Left lung (tissue), 10 donors: ENCODE results near the gene DEFB119. TPM values are rescaled to one million over a fixed set of nuclear protein-coding genes. Genes with fewer than 3 reads are reported as not detected.
"Not testable (repeated sequence)": the region's sequence is repeated elsewhere in the genome, so short reads cannot be mapped to it uniquely, and the experiment has no call there.

Source experiments
- ATAC-seq: fragments of 200-7000 bp; cut with Tn5 transposase; one replicate; pipeline ENCODE4 v1.9.1; 2020; ENCODE audit warnings: moderate library complexity
- DNase-seq, 4 donors: peaks; one replicate each; pipeline ENCODE4 v3.0.0-alpha.2; 2013 to 2020
- H3K27ac ChIP-seq, 2 donors: fragments of 200-600 bp; sonication (generic) in 1 of 2; one replicate each; pipeline versions ENCODE4 v1.5.0 to v1.8.0; 2020 to 2021
- H3K27me3 ChIP-seq, 2 donors: fragments of 200-600 bp; sonication (generic) in 1 of 2; one replicate each; pipeline versions ENCODE4 v1.5.0 to v1.8.0; 2020 to 2021
- H3K36me3 ChIP-seq, 2 donors: fragments of 200-600 bp; sonication (generic) in 1 of 2; one replicate each; pipeline versions ENCODE4 v1.5.0 to v1.8.0; 2020 to 2021
- H3K4me1 ChIP-seq, 2 donors: fragments of 200-600 bp; one replicate each; pipeline ENCODE4 v1.8.0; 2021
- H3K4me3 ChIP-seq, 2 donors: fragments of 200-600 bp; sonication (generic) in 1 of 2; one replicate each; pipeline versions ENCODE4 v1.5.0 to v1.8.0; 2020 to 2021; ENCODE audit warnings: mild to moderate bottlenecking in 1 of 2
- H3K9me3 ChIP-seq, 2 donors: fragments of 200-600 bp; sonication (generic) in 1 of 2; one replicate each; pipeline versions ENCODE4 v1.5.0 to v1.8.0; 2020 to 2021
- intact Hi-C, 2 donors: fragments of 100-400 bp; cut with DNase I; formaldehyde crosslinking; loops; one replicate each; pipeline versions ENCODE4 v1.11.2 to v1.14.2; 2022
- polyA plus RNA-seq, 6 donors: library from polyadenylated mRNA; unstranded; fragments of 120-200 nt; gene quantifications; one replicate each; pipeline ENCODE4 v1.2.1, GENCODE V29; 2013; ENCODE audit not compliant: insufficient read length in 6 of 6
- total RNA-seq, 2 donors: library from RNA; stranded (reverse); fragmentation: NEBNext Ultra II Directional; extraction: Animal tissue kit (Norgen Biotek cat#: 25700); gene quantifications; one replicate each; pipeline ENCODE4 v1.2.1, GENCODE V29; 2021
- TF ChIP-seq, protein P1 (sequence below), 2 donors: fragments of 200-600 bp; sonication (generic) in 1 of 2; IDR thresholded peaks; one replicate each; pipeline versions ENCODE4 v1.5.0 to v1.8.0; 2021; ENCODE audit warnings: antibody characterized with exemption in 2 of 2
- donor health status: DM: no; HTN: yes; CAD: no.
- donor health status: DM: no; HTN: no; CAD: no.

Gene DEFB119
- total and polyA plus RNA-seq, 8 donors: not detected

GRCh38 chr20:31394900-31395299 is 4.5 kb upstream of the DEFB119 start:
- Histone ChIP-seq H3K27ac (no peak overlapping the region), H3K36me3 (no peaks in the 10 kb centered on the region), H3K27me3 (peaks cover 0 to 6% of the 10 kb centered on the region in 2 donors), H3K4me3 (no peak overlapping the region), H3K4me1 (no peaks in the 10 kb centered on the region), H3K9me3 (no peaks in the 10 kb centered on the region)
- no peak for DNase-seq
- intact Hi-C loops: no loop called here
- ATAC-seq: no peak
- TF ChIP-seq, protein P1, sequence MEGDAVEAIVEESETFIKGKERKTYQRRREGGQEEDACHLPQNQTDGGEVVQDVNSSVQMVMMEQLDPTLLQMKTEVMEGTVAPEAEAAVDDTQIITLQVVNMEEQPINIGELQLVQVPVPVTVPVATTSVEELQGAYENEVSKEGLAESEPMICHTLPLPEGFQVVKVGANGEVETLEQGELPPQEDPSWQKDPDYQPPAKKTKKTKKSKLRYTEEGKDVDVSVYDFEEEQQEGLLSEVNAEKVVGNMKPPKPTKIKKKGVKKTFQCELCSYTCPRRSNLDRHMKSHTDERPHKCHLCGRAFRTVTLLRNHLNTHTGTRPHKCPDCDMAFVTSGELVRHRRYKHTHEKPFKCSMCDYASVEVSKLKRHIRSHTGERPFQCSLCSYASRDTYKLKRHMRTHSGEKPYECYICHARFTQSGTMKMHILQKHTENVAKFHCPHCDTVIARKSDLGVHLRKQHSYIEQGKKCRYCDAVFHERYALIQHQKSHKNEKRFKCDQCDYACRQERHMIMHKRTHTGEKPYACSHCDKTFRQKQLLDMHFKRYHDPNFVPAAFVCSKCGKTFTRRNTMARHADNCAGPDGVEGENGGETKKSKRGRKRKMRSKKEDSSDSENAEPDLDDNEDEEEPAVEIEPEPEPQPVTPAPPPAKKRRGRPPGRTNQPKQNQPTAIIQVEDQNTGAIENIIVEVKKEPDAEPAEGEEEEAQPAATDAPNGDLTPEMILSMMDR (IDR thresholded peaks at IDR 0.05): no peak

DNA sequence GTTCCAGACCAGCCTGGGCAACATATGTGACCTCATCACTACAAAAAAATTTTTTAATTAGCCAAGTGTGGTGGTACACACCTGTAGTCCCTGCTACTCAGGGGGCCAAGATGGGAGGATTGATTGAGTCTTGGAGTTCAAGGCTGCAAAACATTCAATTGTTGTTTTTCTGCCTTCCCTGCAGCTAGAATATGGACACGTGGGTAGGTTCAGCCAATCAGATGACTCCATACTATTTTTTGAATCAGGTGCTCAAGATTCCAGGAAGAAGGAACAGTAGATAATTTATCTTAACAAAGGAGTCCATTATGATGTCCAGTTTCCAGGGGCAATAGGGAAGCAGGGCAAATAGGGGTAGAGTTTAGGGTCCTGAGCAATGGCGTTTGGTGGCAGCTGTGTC is 2.4 kb upstream of the DEFB119 start:
- DNase-seq (no peak), ATAC-seq (no peak)
- H3K27ac ChIP-seq: no peak overlapping the region
- intact Hi-C loops: no loop called here
- H3K4me3 ChIP-seq: no peak overlapping the region
- H3K27me3 ChIP-seq: peaks cover 0 to 6% of the 10 kb centered on the region in 2 donors
- H3K36me3 ChIP-seq: no peaks in the 10 kb centered on the region
- H3K4me1 ChIP-seq: no peaks in the 10 kb centered on the region
- no peaks in the 10 kb centered on the region for H3K9me3 ChIP-seq
- TF ChIP-seq, protein P1 (IDR thresholded peaks at IDR 0.05): no peak

GRCh38 chr20:31374346-31374745 is 16.0 kb downstream of the DEFB119 start:
- ATAC-seq (no peak), DNase-seq (no peak)
- TF ChIP-seq, protein P1 (IDR thresholded peaks at IDR 0.05): no peak
- Histone ChIP-seq H3K27ac (no peak overlapping the region), H3K4me3 (no peak overlapping the region), H3K36me3 (no peaks in the 10 kb centered on the region), H3K4me1 (no peaks in the 10 kb centered on the region), H3K27me3 (peaks cover 0 to 4% of the 10 kb centered on the region in 2 donors), H3K9me3 (no peaks in the 10 kb centered on the region)
- intact Hi-C loops: no loop called here

- no peaks in the 10 kb centered on the region for H3K36me3 ChIP-seq
- ATAC-seq (no peak), DNase-seq (no peak)
- intact Hi-C loops: no loop called here
- H3K4me1 ChIP-seq: no peaks in the 10 kb centered on the region
- peaks cover 0 to 11% of the 10 kb centered on the region in 2 donors for H3K9me3 ChIP-seq
- TF ChIP-seq, protein P1 (IDR thresholded peaks at IDR 0.05): no peak
- H3K27me3 ChIP-seq: peaks cover 0 to 4% of the 10 kb centered on the region in 2 donors
- H3K4me3 ChIP-seq: no peak within 1 kb of the TSS
- H3K27ac ChIP-seq: no peak within 1 kb of the TSS
These were observed 22.1 kb downstream of the DEFB119 start, which contains the start of gene DEFB118 for GRCh38 chr20:31368301-31368700. TSS of gene DEFB118 (plus strand) at chr20:31368601. CDS start at chr20:31368651, 50 bp downstream.

- H3K27ac ChIP-seq, H3K36me3 ChIP-seq, intact Hi-C loops, H3K27me3 ChIP-seq, ATAC-seq, H3K4me3 ChIP-seq, DNase-seq, H3K4me1 ChIP-seq: not testable (repeated sequence)
- peaks cover 0 to 11% of the 10 kb centered on the region in 2 donors for H3K9me3 ChIP-seq
These were observed 26.1 kb downstream of the DEFB119 start for GRCh38 chr20:31364272-31364671.

DNA sequence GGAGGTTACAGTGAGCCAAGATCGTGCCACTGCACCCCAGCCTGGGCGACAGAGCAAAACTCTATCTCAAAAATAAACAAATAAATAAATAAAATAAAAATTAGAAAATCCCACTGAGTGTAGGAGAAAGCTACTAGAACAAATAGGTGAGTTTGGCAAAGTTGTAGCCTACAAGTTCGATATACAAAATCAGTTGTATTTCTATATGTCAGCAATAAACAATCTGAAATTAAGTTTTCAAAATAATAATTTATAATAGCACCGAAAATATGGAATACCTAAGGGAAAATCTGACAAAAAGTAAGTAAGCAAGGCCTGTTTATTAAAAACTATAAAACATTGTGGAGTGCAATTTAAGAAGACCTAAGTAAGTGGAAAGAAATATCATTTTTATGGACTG is 27.1 kb downstream of the DEFB119 start:
- TF ChIP-seq, protein P1 (IDR thresholded peaks at IDR 0.05): no peak

More for the DNA sequence above, 27.1 kb downstream of the DEFB119 start:
- DNase-seq (no peak), ATAC-seq (no peak)
- intact Hi-C loops: no loop called here
- no peaks in the 10 kb centered on the region for H3K36me3 ChIP-seq
- H3K9me3 ChIP-seq: peaks cover 0 to 11% of the 10 kb centered on the region in 2 donors
- no peaks in the 10 kb centered on the region for H3K4me1 ChIP-seq
- H3K4me3 ChIP-seq: no peak overlapping the region
- no peaks in the 10 kb centered on the region for H3K27me3 ChIP-seq
- H3K27ac ChIP-seq: no peak overlapping the region
